Tibial artery (tissue), 4 donors: Measurements from ENCODE around the gene DNM3.

Experiments
- DNase-seq, 2 donors: peaks; one replicate each; pipeline ENCODE4 v3.0.0-alpha.2; 2019
- H3K27ac ChIP-seq, 2 donors: fragments of 200-600 bp; sonication (generic) in 1 of 2; 1 replicate in 1 of 2; 2 replicates in 1 of 2; pipeline ENCODE4 v1.5.1; 2018 to 2019; ENCODE audit warnings: mild to moderate bottlenecking in 1 of 2
- H3K27me3 ChIP-seq, 2 donors: fragments of 200-600 bp; sonication (generic) in 1 of 2; one replicate each; pipeline versions ENCODE4 v1.5.1 to v1.6.0; 2016 to 2019
- H3K36me3 ChIP-seq, 3 donors: fragments of 200-600 bp; sonication (generic) in 2 of 3; one replicate each; pipeline ENCODE4 v1.5.1; 2016 to 2019; ENCODE audit warnings: mild to moderate bottlenecking in 2 of 3
- H3K4me1 ChIP-seq, 4 donors: fragments of 200-600 bp; sonication (generic) in 2 of 4; 1 replicate in 3 of 4; 2 replicates in 1 of 4; pipeline ENCODE4 v1.5.1; 2016 to 2019
- H3K4me3 ChIP-seq, 2 donors: fragments of 200-600 bp; sonication (generic) in 1 of 2; 1 replicate in 1 of 2; 2 replicates in 1 of 2; pipeline ENCODE4 v1.5.1; 2018 to 2019; ENCODE audit warnings: mild to moderate bottlenecking in 2 of 2
- H3K9me3 ChIP-seq, 3 donors: fragments of 200-600 bp; sonication (generic) in 1 of 3; one replicate each; pipeline ENCODE4 v1.5.1; 2016 to 2019
- intact Hi-C: fragments of 100-400 bp; cut with DNase I; formaldehyde crosslinking; loops from one replicate; pipeline ENCODE4 v1.15.0; 2023; ENCODE audit warnings: low total_unique reads
- TF ChIP-seq, protein P1 (sequence below), 2 experiments: fragments of 200-600 bp in 1 of 2; fragments of 450-650 bp in 1 of 2; IDR thresholded peaks; one replicate each; pipeline ENCODE4 v1.5.1; 2017 to 2019; ENCODE audit warnings: antibody characterized with exemption in 2 of 2, mild to moderate bottlenecking in 1 of 2, moderate library complexity in 1 of 2

DNM3 gene

GRCh38 chr1:172410027-172410426 lies 568.7 kb downstream of the DNM3 start:
- Histone ChIP-seq H3K4me3 (no peak overlapping the region), H3K36me3 (no peaks in the 10 kb centered on the region), H3K4me1 (peaks cover 0 to 11% (median 0%) of the 10 kb centered on the region in 4 donors), H3K27me3 (no peaks in the 10 kb centered on the region), H3K27ac (no peak overlapping the region), H3K9me3 (no peaks in the 10 kb centered on the region)
- DNase-seq, result no peak
- TF ChIP-seq, protein P1, sequence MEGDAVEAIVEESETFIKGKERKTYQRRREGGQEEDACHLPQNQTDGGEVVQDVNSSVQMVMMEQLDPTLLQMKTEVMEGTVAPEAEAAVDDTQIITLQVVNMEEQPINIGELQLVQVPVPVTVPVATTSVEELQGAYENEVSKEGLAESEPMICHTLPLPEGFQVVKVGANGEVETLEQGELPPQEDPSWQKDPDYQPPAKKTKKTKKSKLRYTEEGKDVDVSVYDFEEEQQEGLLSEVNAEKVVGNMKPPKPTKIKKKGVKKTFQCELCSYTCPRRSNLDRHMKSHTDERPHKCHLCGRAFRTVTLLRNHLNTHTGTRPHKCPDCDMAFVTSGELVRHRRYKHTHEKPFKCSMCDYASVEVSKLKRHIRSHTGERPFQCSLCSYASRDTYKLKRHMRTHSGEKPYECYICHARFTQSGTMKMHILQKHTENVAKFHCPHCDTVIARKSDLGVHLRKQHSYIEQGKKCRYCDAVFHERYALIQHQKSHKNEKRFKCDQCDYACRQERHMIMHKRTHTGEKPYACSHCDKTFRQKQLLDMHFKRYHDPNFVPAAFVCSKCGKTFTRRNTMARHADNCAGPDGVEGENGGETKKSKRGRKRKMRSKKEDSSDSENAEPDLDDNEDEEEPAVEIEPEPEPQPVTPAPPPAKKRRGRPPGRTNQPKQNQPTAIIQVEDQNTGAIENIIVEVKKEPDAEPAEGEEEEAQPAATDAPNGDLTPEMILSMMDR (IDR thresholded peaks at IDR 0.05), result no peak
- intact Hi-C loops, result no loop called here

DNA sequence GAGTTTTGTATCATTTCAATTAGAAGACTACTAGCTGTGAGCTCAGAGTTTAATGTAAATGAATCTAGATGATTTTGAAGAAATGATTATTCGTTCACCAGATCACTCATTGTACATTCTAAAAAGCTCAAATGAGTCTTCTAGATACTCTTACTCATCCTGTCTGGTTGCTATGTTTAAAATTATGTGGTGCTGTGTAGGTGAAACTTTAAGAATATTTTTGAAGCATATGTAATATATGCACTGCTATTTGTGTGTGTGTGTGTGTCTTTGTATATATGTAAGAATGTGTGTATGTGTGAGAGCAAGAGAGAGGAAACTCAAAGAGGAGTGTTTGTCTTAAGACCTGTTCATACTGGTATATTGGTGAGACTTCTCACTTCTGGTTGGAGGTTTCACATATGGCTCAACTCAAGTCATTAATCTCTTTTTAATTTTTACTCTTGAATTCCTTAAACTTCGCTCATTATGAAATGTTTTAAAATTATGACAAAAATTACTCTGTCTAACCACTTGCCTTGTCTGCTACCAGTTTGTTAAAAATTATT lies 570.6 kb downstream of the DNM3 start:
- peaks cover 0 to 11% (median 0%) of the 10 kb centered on the region in 4 donors for H3K4me1 ChIP-seq
- no peaks in the 10 kb centered on the region for H3K27me3 ChIP-seq
- no peak overlapping the region for H3K4me3 ChIP-seq
- no peak overlapping the region for H3K27ac ChIP-seq
- no peaks in the 10 kb centered on the region for H3K9me3 ChIP-seq
- TF ChIP-seq, protein P1 (IDR thresholded peaks at IDR 0.05), result no peak
- no peak for DNase-seq
- intact Hi-C loops, result no loop called here
- H3K36me3 ChIP-seq, result no peaks in the 10 kb centered on the region

DNA sequence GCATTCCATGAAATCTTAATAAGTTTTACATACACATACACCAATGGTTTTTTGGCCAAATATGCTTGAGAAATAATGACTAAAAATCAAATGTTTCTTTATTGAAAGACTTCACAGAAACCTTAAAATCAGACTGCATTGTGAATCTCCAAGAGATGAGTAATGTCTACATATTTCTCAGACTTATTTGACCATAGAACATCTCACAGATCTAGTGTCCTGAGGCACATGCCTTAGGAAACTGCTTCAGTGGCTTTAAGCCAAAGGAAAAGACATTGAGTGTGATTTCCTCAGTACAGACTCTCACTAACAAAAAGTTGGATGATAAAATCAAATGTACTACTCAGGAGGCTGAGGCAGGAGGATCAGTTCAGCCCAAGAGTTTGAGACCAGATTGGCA lies 573.0 kb downstream of the DNM3 start:
- intact Hi-C loops, result no loop called here
- peaks cover 0 to 5% (median 0%) of the 10 kb centered on the region in 4 donors for H3K4me1 ChIP-seq
- H3K27me3 ChIP-seq, result no peaks in the 10 kb centered on the region
- no peak overlapping the region for H3K27ac ChIP-seq
- TF ChIP-seq, protein P1 (IDR thresholded peaks at IDR 0.05), result no peak
- H3K4me3 ChIP-seq, result no peak overlapping the region
- H3K9me3 ChIP-seq, result no peaks in the 10 kb centered on the region
- no peak for DNase-seq
- no peaks in the 10 kb centered on the region for H3K36me3 ChIP-seq

DNA sequence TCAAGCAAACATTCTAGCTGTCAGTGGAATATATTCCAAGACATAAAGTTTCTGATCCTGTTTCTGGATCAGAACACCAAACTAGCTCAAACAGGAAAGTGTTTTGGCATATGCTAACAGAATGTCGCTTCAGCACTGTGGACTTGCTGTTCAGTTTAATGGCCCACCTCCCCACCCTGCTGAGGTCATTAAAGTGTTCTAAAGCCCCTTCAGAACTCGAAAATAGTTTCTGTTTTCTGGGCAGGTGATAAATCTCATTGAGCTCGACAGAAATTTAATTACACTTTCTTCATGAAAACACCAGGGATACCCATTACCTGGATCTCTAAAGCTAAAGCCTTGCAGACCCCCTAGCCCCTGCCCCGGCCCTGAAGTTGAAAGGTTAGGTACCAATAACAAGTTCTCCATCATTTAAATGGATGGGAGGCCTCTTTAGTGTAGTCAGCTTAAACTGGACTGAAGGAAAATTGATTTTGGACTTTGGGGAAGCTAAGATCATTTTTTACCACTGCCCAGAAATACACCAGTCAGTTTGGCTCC lies 575.3 kb downstream of the DNM3 start:
- intact Hi-C loops, result no loop called here
- no peaks in the 10 kb centered on the region for H3K36me3 ChIP-seq
- TF ChIP-seq, protein P1 (IDR thresholded peaks at IDR 0.05), result no peak

GRCh38 chr1:172417557-172417956 lies 576.3 kb downstream of the DNM3 start:
- intact Hi-C loops, result no loop called here
- no peaks in the 10 kb centered on the region for H3K27me3 ChIP-seq
- H3K36me3 ChIP-seq, result no peaks in the 10 kb centered on the region
- TF ChIP-seq, protein P1 (IDR thresholded peaks at IDR 0.05), result no peak
- no peak overlapping the region for H3K27ac ChIP-seq
- no peak overlapping the region for H3K4me3 ChIP-seq
- H3K4me1 ChIP-seq, result peaks cover 0 to 12% (median 7%) of the 10 kb centered on the region in 4 donors
- no peak for DNase-seq
- H3K9me3 ChIP-seq, result no peaks in the 10 kb centered on the region

More for the DNA sequence above, 575.3 kb downstream of the DNM3 start:
- peaks cover 0 to 2% (median 0%) of the 10 kb centered on the region in 4 donors for H3K4me1 ChIP-seq
- H3K4me3 ChIP-seq, result no peak overlapping the region
- H3K9me3 ChIP-seq, result no peaks in the 10 kb centered on the region
- no peaks in the 10 kb centered on the region for H3K27me3 ChIP-seq
- no peak for DNase-seq
- H3K27ac ChIP-seq, result no peak overlapping the region
